ENCODE measurements around the gene FSCN2. TPM values are rescaled to one million over a fixed set of nuclear protein-coding genes. Genes with fewer than 3 reads are reported as not detected.
A peak's percentile ranks its signal among the peaks of the same experiment; 100 is the strongest.

The FSCN2 gene
- total RNA-seq, 1 experiment from 2014 or later: 1.6 TPM

GRCh38 chr17:81522491-81523401, 5.4 kb upstream of the FSCN2 start:
- Histone ChIP-seq H3K4me1 (ENCODE audit: insufficient read depth, low read length) (peaks cover 4% of the 10 kb centered on the region; the same call in 1 of the 2 replicates), H3K4me2 (ENCODE audit: insufficient read depth, insufficient read length, low read length) (peak overlapping the region; percentile 3), H2AK5ac (ENCODE audit: insufficient read length, low read length) (no peak overlapping the region)

More at GRCh38 chr17:81522491-81523401, 5.4 kb upstream of the FSCN2 start:
- H4K91ac ChIP-seq (ENCODE audit: insufficient read length, low read depth, low read length): no peak overlapping the region
- no peak overlapping the region for H3K27ac ChIP-seq (ENCODE audit: insufficient read length, low read depth, low read length)
- H3K18ac ChIP-seq (ENCODE audit: insufficient read length, low read depth, low read length): no peak overlapping the region
- no peak overlapping the region for H3K23ac ChIP-seq (ENCODE audit: insufficient read length, low read depth, low read length)
- no peak overlapping the region for H4K5ac ChIP-seq (ENCODE audit: insufficient read length, low read depth, low read length)
- no peaks in the 10 kb centered on the region for H4K20me1 ChIP-seq (ENCODE audit: control insufficient read depth, insufficient read depth, insufficient read length)
- H3K9ac ChIP-seq (ENCODE audit: extremely low read depth, insufficient read length, low read length): no peak overlapping the region
- no peak overlapping the region for H3K4ac ChIP-seq (ENCODE audit: low read depth, low read length)
- Mint-ChIP-seq H3K27ac (no peak overlapping the region), H3K4me1 (peaks cover 9 to 18% of the 10 kb centered on the region in 2 experiments), H3K9me3 (no peaks in the 10 kb centered on the region), H3K4me3 (peak overlapping the region in 1 of 2 experiments; percentile 56; a peak in 2 of 5 replicates), H3K27me3 (ENCODE audit: low read depth) (peaks cover 59% of the 10 kb centered on the region), H3K36me3 (ENCODE audit: insufficient read depth in 1 of 3, low read depth in 3 of 3) (no peaks in the 10 kb centered on the region)
- TF ChIP-seq CTCF (conservative IDR thresholded peaks at IDR 0.05): peak; percentile 64
- peak; percentile 89 for DNase-seq
- no peak overlapping the region for H2BK12ac ChIP-seq (ENCODE audit: insufficient read length, low read depth, low read length)
- no peak overlapping the region for H2AFZ ChIP-seq (ENCODE audit: low read length)
- no peak overlapping the region for H3K56ac ChIP-seq (ENCODE audit: insufficient read length, low read depth, low read length)
- H3K79me2 ChIP-seq (ENCODE audit: insufficient read depth, low read length): no peaks in the 10 kb centered on the region
- H3K79me1 ChIP-seq (ENCODE audit: insufficient read depth, low read depth, low read length, poor library complexity, severe bottlenecking): no peaks in the 10 kb centered on the region
- no peak overlapping the region for H3K14ac ChIP-seq (ENCODE audit: insufficient read depth, low read length)
- H3T11ph ChIP-seq (ENCODE audit: low read length): no peak overlapping the region
- no peak overlapping the region for H2BK5ac ChIP-seq (ENCODE audit: insufficient read length, low read length)
- H4K8ac ChIP-seq (replicated peaks; ENCODE audit: insufficient read length, low read depth, low read length): no peak overlapping the region
- no CpG with 5 or more reads among the region's 26 CpGs for WGBS (ENCODE audit: extremely low coverage, insufficient read length, low lambda C conversion rate)
- peaks cover 17% of the 10 kb centered on the region for H3K23me2 ChIP-seq (ENCODE audit: insufficient read length, low read depth, low read length, poor library complexity, severe bottlenecking)
- H2BK20ac ChIP-seq (ENCODE audit: low read depth, low read length, poor library complexity, severe bottlenecking): no peak overlapping the region
- no peak overlapping the region for H2BK15ac ChIP-seq (ENCODE audit: low read depth, low read length)
- no peak overlapping the region for H2BK120ac ChIP-seq (ENCODE audit: low read depth, low read length, poor library complexity, severe bottlenecking)
- no peaks in the 10 kb centered on the region for H3K9me3 ChIP-seq (ENCODE audit: control insufficient read depth, low read depth, low read length)
- H3K27me3 ChIP-seq (ENCODE audit: insufficient read depth, low read length): no peaks in the 10 kb centered on the region; the same call in 1 of the 2 replicates
